HG02884 (cell line): Measurements from ENCODE around the gene METTL3.
A peak's percentile ranks its signal among the peaks of the same experiment; 100 is the strongest.
"Not testable (repeated sequence)": the region's sequence is repeated elsewhere in the genome, so short reads cannot be mapped to it uniquely, and the experiment has no call there.

Source experiments
- ATAC-seq: cut with Tn5 transposase; IDR thresholded peaks from one replicate; pipeline ENCODE4 v1.9.1; 2021; ENCODE audit warnings: mild to moderate bottlenecking, moderate library complexity; ENCODE audit not compliant: unreplicated experiment

The METTL3 gene

DNA sequence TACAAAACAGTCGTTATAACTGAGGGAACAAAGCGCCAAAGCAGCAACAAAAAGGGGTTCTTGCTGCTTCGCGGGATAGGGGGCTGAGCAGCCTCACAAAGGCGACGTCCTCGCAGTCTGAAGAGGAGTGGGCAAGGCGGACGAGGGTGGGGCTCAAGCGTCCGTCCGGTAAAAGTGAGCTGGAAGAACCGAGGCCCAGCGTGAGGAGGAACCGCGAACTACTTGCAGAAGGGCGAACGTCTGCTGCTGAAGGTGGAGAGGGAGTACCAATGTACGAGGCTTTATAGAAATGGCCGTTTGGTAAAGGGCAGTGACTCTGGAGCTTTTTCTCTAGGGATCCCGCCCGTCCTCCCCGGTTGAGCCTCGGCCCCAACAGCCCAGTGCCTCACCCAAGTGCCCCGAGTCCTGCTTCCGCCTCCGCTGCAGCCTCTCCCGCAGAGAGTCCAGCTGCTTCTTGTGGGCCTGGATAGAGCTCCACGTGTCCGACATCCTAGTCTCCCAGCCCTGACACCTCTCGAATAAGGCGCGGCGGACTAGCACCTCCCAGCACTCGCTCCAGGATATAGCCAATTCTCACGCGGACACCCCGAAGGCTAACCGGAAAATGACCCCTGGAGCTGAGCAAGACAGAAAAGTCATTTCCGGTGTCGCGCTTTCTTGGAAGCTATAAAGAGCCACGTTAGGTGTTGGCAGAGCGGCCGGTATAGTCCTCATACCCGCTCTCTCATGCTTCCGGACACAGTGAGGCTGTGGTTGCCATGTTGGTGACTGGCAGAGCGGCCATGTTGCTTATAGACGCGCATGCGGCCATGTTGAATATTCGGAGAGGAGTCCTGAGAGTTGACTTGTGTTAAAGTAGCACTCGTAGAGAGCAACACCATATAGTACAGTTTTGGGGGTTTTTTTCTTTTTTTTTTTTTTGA lies at the start of gene METTL3:
Gene METTL3 (minus strand): TSS at position 606 of the 923 bp plus-strand sequence. CDS start 117 bp downstream, at position 489.
- peak; percentile 98 for ATAC-seq

- ATAC-seq = no peak
These were observed 47.6 kb upstream of the METTL3 start for GRCh38 chr14:21558703-21559170.

DNA sequence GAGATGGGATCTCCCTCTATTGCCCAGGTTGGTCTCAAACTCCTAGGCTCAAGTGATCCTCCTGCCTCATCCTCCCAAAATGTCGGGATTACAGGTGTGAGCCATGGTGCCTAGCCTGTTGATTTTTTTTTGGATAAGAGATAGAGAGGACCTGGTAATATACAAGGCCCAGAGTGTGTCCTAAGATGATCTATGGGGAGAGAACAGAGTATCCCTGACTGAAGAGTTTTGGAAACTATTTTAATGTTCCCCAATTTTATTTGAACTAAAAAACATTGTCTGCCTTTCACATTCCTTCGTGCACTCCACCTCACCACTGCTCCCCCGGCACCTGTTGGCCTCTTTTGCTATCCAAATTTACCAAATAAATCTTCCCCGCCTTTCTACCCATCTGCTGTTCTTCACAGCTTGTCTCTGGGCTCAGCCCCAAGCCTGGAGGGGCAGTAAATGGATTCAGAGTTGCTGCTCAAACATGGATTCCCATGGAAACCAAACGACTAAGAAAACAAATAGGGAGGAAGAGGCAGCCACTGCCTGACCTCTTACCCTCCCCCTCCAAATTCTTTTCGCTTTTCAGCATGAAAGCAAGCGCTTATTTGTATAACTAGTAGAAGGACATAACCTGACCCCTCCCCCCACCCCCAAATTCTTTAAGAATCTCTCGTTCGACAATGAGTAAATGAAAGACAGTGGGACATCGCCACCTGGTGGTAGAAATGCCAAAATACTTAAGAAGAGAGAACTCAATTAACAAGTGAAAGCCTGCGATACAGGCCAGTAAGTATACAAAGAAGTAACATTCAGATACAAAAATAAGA lies 46.2 kb upstream of the METTL3 start:
- no peak for ATAC-seq

DNA sequence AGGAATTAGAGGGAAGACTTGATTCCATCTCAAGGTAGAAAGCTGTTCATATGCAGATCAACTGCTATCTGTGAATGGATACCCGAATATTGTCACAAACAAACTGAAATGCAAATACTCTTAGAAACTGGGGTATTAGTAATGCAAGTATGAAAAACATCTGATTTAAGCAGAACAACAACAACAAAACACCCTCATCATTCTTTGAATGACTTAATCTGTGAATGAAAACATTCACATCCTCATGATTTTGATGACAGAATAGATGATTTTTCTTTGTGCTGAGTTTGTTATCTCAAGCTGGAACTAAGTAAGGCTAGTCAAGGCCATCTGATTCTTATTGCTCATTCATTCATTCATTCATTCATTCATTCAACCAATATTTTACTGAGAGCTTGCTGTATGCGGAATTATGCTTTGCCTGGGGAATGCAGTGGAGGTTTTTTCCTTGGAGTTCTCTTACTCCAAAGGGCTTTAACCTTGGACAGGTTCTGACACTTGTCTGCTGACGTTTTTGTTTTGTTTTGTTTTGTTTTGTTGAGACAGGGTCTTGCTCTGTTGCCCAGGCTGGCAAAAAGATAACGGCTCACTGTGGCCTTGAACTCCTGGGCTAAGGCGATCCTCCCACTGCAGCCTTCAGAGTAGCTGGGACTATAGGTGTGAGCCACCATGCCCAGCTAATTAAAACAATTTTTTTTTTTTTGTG lies 45.4 kb upstream of the METTL3 start:
- no peak for ATAC-seq

DNA sequence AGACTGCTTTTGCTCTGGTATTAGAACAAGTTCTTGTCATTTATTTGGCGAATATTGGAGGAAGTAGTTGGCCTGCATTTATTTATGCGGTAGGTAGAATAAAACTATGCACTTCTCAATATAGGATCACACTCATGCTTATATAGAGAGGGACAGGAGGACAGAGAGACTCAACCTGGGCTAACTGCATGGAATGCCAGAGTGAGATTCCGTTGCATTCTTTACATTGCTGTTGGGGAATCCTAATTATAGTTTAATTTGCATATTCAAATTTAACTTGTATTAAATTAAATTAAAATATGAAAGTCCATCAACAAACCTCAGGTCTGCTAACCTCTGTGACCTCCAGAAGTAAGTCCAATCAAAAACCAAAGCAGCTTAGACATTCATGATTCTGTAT lies 42.1 kb upstream of the METTL3 start:
- ATAC-seq = no peak

GRCh38 chr14:21544588-21544987 lies 33.4 kb upstream of the METTL3 start:
- not testable (repeated sequence) for ATAC-seq

DNA sequence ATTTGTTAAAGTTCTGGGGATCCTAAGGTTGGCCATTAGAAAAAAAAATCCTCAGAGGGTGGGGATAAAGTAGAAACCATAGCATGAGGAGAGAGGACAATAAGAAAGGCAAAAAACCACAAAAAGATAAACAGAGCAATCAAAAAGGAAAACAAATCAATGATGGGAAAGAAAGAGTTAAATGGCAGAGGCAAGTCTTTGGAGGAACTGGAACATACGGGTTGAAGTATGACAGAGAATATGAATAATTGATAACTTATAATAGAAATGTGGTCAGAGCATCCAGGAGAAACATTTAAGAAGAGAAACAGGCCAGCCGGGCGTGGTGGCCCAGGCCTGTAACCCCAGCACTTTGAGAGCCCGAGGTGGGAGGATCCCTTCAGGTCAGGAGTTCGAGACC lies 32.8 kb upstream of the METTL3 start:
- ATAC-seq = no peak

GRCh38 chr14:21543521-21543960 lies 32.4 kb upstream of the METTL3 start:
- ATAC-seq = no peak

GRCh38 chr14:21541413-21542074 lies 30.4 kb upstream of the METTL3 start:
- no peak for ATAC-seq

DNA sequence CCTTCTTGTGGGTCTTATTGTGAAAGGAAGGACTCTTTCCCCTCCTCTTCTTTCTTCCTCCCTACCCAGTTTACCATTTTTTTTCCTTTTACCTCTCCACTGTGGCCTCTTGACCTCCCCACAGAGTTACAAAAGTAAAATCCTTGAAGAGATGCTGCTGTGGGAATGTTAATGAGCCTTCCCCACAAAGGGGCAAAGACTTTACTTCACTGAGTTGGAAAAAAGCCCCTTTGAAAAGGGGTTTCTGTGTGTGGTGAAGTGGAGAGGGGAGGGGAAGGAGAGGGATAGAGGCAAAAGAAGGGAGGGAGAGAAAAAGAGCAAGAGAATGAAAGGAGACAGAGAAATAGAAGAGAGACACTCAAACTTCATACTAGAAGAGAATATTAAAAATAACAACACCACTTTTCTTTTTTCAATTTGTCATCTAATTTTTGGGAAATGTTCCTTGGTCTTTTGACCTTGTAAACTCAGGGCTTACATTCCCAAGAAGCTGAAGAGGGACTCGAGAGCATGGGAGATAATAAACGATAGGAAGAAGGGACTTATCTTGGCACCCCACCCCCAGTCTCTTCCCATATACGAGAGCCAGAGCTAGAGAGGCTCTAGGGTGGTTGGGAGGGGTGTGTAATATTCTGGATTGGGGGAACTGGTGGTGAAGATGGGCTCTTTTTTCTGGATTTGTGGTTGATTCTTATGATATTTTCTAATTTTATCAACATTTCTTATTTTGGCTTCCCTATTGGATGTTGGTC lies 28.2 kb upstream of the METTL3 start:
- no peak for ATAC-seq

DNA sequence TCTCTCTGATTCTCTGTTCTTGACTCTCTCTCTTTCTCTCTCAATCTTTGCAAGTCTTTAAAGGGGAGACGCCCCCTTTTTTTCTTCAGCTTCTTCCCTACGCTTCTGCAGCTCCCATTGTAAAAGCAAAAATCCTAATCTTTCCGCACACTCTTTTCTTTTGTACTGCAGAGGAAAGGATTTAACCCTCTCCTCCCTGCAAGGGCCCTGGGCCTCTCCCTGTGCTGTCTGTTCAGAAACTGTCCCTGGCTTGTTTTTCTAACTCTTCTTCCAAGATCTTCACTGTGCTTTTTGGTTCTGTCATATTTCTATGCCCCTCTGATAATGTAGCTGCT lies 25.9 kb upstream of the METTL3 start:
- ATAC-seq = no peak

GRCh38 chr14:21536418-21537089 lies 25.4 kb upstream of the METTL3 start:
- ATAC-seq = no peak

- ATAC-seq = no peak
These were observed 24.6 kb upstream of the METTL3 start for GRCh38 chr14:21535545-21536417.

- ATAC-seq = no peak
These were observed 23.4 kb upstream of the METTL3 start for GRCh38 chr14:21534576-21534975.

DNA sequence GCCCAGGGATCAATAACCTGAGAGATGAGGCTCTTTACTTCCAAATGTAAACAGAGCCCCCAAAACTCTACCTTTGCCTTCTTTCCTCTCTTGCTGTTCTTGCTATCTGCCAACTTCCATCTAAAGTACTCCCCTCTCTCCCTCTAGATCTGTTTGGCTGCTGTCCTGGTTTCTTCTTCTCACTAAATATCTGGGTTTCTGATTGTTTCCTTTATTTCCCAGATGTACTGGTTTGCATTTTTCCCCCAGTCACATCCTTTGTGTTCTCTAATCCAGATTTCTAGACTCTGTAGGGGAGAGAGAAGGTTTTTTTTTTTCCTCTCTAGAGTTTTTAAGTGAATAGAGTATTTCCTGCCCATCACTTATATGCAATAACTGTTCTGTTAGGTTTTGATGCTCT lies 22.2 kb upstream of the METTL3 start:
- ATAC-seq = no peak

- no peak for ATAC-seq
These were observed 18.4 kb upstream of the METTL3 start for GRCh38 chr14:21529515-21529914.

GRCh38 chr14:21528381-21529348 lies 17.5 kb upstream of the METTL3 start:
- no peak for ATAC-seq
